ENCODE data around the gene NID1. TPM values are rescaled to one million over a fixed set of nuclear protein-coding genes. Genes with fewer than 3 reads are reported as not detected.
A peak's percentile ranks its signal among the peaks of the same experiment; 100 is the strongest.

Gene NID1
- total and polyA plus RNA-seq, 12 donors: 26.0 to 216 (median 82.5) TPM

DNA sequence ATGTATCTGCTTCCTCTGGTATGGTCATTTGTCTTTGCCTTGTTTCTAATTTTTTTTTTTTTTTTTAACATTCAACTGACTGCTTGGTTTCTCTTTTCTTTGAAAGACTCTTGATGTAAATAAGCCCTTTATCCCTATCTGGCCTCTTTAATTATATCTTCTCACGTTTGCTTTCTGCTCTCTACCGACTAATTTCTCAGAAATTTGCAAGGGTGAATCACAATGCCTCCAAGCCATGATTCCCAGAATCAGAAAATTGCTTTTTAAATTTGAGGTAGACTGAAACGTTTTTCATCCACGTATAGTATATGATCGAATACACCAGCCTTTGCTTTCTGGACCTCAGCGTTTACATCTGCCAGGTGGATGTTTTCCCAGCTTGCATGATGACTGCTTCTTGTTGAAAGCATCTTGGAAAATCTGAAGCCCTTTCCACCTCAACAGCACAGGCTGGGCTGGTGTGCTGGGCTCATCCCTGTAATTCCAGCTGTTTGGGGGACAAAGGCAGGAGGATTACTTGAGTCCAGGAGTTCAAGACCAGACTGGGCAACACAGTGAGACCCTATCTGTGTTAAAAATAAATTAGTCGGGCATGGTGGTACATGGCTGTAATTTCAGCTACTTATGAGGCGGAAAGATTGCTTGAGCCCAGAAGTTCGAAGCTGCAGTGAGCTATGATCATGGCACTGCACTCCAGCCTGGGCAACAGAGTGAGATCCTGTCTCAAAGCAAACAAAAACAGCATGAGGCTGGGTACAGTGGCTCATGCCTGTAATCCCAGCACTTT is 42.4 kb upstream of the NID1 start:
- Histone ChIP-seq H3K4me1 (replicated peaks in 1 of 2) (no peaks in the 10 kb centered on the region), H3K27me3 (peaks cover 13% of the 10 kb centered on the region), H3K36me3 (replicated peaks in 1 of 2) (no peaks in the 10 kb centered on the region), H3K4me3 (no peak overlapping the region), H3K9me3 (replicated peaks in 1 of 3) (no peaks in the 10 kb centered on the region), H3K27ac (no peak overlapping the region)
- DNase-seq: no peak
- intact Hi-C loops (cut with DNase I): no loop called here
- TF ChIP-seq, protein P1, sequence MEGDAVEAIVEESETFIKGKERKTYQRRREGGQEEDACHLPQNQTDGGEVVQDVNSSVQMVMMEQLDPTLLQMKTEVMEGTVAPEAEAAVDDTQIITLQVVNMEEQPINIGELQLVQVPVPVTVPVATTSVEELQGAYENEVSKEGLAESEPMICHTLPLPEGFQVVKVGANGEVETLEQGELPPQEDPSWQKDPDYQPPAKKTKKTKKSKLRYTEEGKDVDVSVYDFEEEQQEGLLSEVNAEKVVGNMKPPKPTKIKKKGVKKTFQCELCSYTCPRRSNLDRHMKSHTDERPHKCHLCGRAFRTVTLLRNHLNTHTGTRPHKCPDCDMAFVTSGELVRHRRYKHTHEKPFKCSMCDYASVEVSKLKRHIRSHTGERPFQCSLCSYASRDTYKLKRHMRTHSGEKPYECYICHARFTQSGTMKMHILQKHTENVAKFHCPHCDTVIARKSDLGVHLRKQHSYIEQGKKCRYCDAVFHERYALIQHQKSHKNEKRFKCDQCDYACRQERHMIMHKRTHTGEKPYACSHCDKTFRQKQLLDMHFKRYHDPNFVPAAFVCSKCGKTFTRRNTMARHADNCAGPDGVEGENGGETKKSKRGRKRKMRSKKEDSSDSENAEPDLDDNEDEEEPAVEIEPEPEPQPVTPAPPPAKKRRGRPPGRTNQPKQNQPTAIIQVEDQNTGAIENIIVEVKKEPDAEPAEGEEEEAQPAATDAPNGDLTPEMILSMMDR (IDR thresholded peaks at IDR 0.05): no peak
- TF ChIP-seq POLR2A (IDR thresholded peaks at IDR 0.05): no peak
- WGBS, 4 donors: 60 to 68% (median 66%) methylated on average over 7 to 9 of the region's 9 CpGs

DNA sequence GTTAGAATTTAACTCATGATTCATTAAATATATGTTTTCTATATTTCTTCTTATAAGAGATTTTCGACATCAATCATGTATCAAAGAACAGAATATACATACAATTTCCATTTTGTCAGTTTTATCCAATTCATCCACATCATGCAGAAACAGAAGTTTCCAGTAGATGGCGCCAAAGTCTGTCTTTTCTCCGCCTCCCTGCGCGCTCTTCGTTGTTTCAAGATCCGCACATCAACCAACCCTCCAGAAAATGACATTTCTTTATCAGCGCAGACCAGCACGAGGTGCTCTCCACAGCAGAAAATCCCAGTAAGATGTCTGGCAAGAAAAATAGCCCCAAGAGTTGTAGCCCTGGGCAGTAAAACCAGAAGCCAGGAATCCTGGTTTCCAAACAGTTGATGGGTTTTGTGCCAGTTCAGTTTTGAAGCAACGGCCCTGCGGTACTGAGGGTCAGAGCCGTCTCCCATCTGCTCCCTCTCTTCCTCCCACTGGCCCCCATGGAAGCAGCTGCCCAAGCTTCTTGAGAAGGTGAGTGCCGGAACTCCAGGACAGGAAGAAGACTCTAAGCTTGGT is 38.8 kb upstream of the NID1 start:
- peak; percentile 28 to 75 (median 57) for DNase-seq
- no peaks in the 10 kb centered on the region for H3K4me1 ChIP-seq (replicated peaks in 1 of 2)
- H3K9me3 ChIP-seq (replicated peaks in 1 of 3): no peaks in the 10 kb centered on the region
- WGBS, 4 donors: 23 to 28% (median 25%) methylated on average over 13 of the region's 13 CpGs
- no peak overlapping the region for H3K27ac ChIP-seq
- no peak for TF ChIP-seq POLR2A (IDR thresholded peaks at IDR 0.05)
- TF ChIP-seq, protein P1 (IDR thresholded peaks at IDR 0.05): peak; percentile 68 to 87 (median 82)
- no peaks in the 10 kb centered on the region for H3K36me3 ChIP-seq (replicated peaks in 1 of 2)
- H3K27me3 ChIP-seq: peaks cover 11% of the 10 kb centered on the region
- intact Hi-C loops (cut with DNase I): loop anchor here in 1 of 2 donors (5.0 kb wide), 1 partner anchor 389 kb away; no protein-coding TSS in a partner anchor
- no peak overlapping the region for H3K4me3 ChIP-seq

DNA sequence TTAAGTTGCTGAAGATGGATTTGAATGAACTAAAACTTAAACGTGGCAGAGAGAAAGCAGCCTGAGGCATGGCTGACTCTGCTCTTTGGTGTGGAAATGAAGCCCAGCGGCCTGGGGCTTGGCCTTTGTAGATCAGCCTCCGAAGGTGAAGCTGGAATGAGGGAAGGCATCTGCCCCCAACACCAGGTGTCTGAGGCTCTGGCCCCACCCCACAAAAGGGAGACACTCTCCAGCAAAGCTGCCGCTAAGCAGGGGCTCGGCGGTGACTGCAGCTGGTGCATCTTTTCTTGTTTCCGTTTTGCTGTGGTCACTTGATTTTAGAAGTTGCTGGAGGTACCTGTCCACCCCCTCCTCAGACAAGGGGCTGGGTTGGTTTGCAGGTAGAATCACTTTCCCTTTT is 38.2 kb upstream of the NID1 start:
- no peak overlapping the region for H3K27ac ChIP-seq
- H3K4me3 ChIP-seq: no peak overlapping the region
- no peaks in the 10 kb centered on the region for H3K4me1 ChIP-seq (replicated peaks in 1 of 2)
- peaks cover 7% of the 10 kb centered on the region for H3K27me3 ChIP-seq
- no peaks in the 10 kb centered on the region for H3K36me3 ChIP-seq (replicated peaks in 1 of 2)
- intact Hi-C loops (cut with DNase I): loop anchor here in 1 of 2 donors (5.0 kb wide), 1 partner anchor 389 kb away; no protein-coding TSS in a partner anchor
- no peaks in the 10 kb centered on the region for H3K9me3 ChIP-seq (replicated peaks in 1 of 3)
- DNase-seq: no peak
- TF ChIP-seq, protein P1 (IDR thresholded peaks at IDR 0.05): no peak
- TF ChIP-seq POLR2A (IDR thresholded peaks at IDR 0.05): no peak
- 12 to 22% (median 18%) methylated on average over 7 of the region's 7 CpGs for WGBS, 4 donors

DNA sequence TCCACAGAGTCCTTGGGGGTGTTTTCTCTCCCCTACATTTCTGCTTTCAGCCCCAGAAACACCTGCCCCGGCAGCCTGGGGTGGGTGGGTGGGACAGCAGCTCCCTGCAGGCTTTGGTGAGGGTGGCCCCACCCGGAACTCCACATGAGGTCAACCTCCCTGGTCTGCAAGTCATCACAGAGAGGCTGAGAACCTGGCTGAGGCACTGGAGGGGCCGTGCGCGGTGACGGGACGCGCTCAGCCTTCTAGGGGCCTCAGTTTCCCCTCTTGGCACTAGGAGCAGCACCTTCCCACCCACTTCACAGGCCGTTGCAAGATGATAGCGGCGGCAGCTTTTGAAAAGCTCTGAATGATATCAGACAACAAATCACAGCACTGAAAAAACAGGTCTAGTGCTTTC is 37.7 kb upstream of the NID1 start:
- DNase-seq: no peak
- Histone ChIP-seq H3K4me3 (no peak overlapping the region), H3K27ac (no peak overlapping the region), H3K27me3 (peaks cover 3% of the 10 kb centered on the region), H3K36me3 (replicated peaks in 1 of 2) (no peaks in the 10 kb centered on the region), H3K4me1 (replicated peaks in 1 of 2) (no peaks in the 10 kb centered on the region), H3K9me3 (replicated peaks in 1 of 3) (no peaks in the 10 kb centered on the region)
- WGBS, 4 donors: 69 to 72% (median 71%) methylated on average over 9 to 11 of the region's 11 CpGs
- TF ChIP-seq POLR2A (IDR thresholded peaks at IDR 0.05): no peak
- TF ChIP-seq, protein P1 (IDR thresholded peaks at IDR 0.05): no peak
- intact Hi-C loops (cut with DNase I): loop anchor here in 1 of 2 donors (5.0 kb wide), 1 partner anchor 390 kb away; no protein-coding TSS in a partner anchor
